Neural cell (in vitro differentiated cells): ENCODE results near the gene MARCHF9. TPM values are rescaled to one million over a fixed set of nuclear protein-coding genes. Genes with fewer than 3 reads are reported as not detected.

Source experiments
- H2AFZ ChIP-seq: fragments of 200-600, 300-800 bp; sonication (generic), shearing (Covaris generic); 2 replicates; pipeline ENCODE4 v1.6.0; 2014; ENCODE audit warnings: low read depth, mild to moderate bottlenecking, antibody characterized with exemption, low read length, moderate library complexity
- H3F3A ChIP-seq: fragments of 200-600 bp; shearing (Covaris generic); 2 replicates; pipeline ENCODE4 v1.6.1; 2016; ENCODE audit warnings: mild to moderate bottlenecking, moderate library complexity, mixed read lengths, antibody characterized with exemption, low read length; ENCODE audit not compliant: insufficient read depth, poor library complexity, severe bottlenecking
- H3K27ac ChIP-seq: fragments of 200-600, 300-800 bp; sonication (generic), shearing (Covaris generic); 2 replicates; pipeline ENCODE4 v1.5.1; 2014; ENCODE audit warnings: mild to moderate bottlenecking, low read length, moderate library complexity
- H3K27me3 ChIP-seq: fragments of 300-800, 200-600 bp; sonication (generic), shearing (Covaris generic); 2 replicates; pipeline ENCODE4 v1.6.0; 2014; ENCODE audit warnings: mild to moderate bottlenecking, low read depth, low read length, moderate library complexity; ENCODE audit not compliant: insufficient read depth
- H3K36me3 ChIP-seq: fragments of 300-800, 200-600 bp; sonication (generic), shearing (Covaris generic); 2 replicates; pipeline ENCODE4 v1.5.1; 2014; ENCODE audit warnings: mild to moderate bottlenecking, antibody characterized with exemption, low read length, moderate library complexity; ENCODE audit not compliant: insufficient read depth
- H3K4me2 ChIP-seq: fragments of 300-800, 200-600 bp; sonication (generic), shearing (Covaris generic); 2 replicates; pipeline ENCODE4 v1.6.0; 2014; ENCODE audit warnings: mild to moderate bottlenecking, low read length
- H3K4me3 ChIP-seq: fragments of 300-800, 200-600 bp; sonication (generic), shearing (Covaris generic); 2 replicates; pipeline ENCODE4 v1.5.1; 2014; ENCODE audit warnings: mild to moderate bottlenecking, low read length, moderate library complexity
- H3K79me2 ChIP-seq: fragments of 200-600 bp; shearing (Covaris generic); replicated peaks from 2 replicates; pipeline ENCODE4 v1.6.0; 2014; ENCODE audit warnings: mild to moderate bottlenecking, low read length, moderate library complexity; ENCODE audit not compliant: insufficient read depth
- H3K9ac ChIP-seq: fragments of 300-800, 200-600 bp; sonication (generic), shearing (Covaris generic); 2 replicates; pipeline ENCODE4 v1.6.1; 2016; ENCODE audit warnings: mild to moderate bottlenecking, low read length, mixed read lengths
- H3K9me2 ChIP-seq: fragments of 200-600 bp; shearing (Covaris generic); 2 replicates; pipeline ENCODE4 v1.6.1; 2016; ENCODE audit warnings: mild to moderate bottlenecking, low read length, mixed read lengths; ENCODE audit not compliant: insufficient read depth
- H3K9me3 ChIP-seq: fragments of 200-600, 300-800 bp; sonication (generic), shearing (Covaris generic); 2 replicates; pipeline ENCODE4 v1.6.1; 2016; ENCODE audit warnings: mild to moderate bottlenecking, mixed run types, low read length, moderate library complexity, mixed read lengths
- H4K20me1 ChIP-seq: fragments of 200-600 bp; shearing (Covaris generic); 2 replicates; pipeline ENCODE4 v1.6.1; 2016; ENCODE audit warnings: mild to moderate bottlenecking, mixed run types; ENCODE audit not compliant: insufficient read depth
- CTCF ChIP-seq: fragments of 450-650 bp; IDR thresholded peaks from 2 replicates; pipeline ENCODE4 v1.5.1; 2014; ENCODE audit warnings: antibody characterized with exemption, mild to moderate bottlenecking, moderate library complexity; ENCODE audit not compliant: poor library complexity, severe bottlenecking
- EP300 ChIP-seq: fragments of 450-650 bp; conservative IDR thresholded peaks from 2 replicates; pipeline ENCODE4 v1.6.1; 2014; ENCODE audit warnings: antibody characterized with exemption, mild to moderate bottlenecking, moderate library complexity; ENCODE audit not compliant: poor library complexity, severe bottlenecking
- EZH2 ChIP-seq: fragments of 200-600, 300-800 bp; shearing (Covaris generic), sonication (generic); IDR thresholded peaks from 2 replicates; pipeline ENCODE4 v1.6.1; 2014; ENCODE audit warnings: antibody characterized with exemption, low read length, borderline replicate concordance, mild to moderate bottlenecking; ENCODE audit not compliant: insufficient read depth, poor library complexity, severe bottlenecking
- MXI1 ChIP-seq: fragments of 450-650 bp; conservative IDR thresholded peaks from 2 replicates; pipeline ENCODE4 v1.6.1; 2014; ENCODE audit warnings: antibody characterized with exemption, mild to moderate bottlenecking; ENCODE audit not compliant: poor library complexity, severe bottlenecking
- POLR2AphosphoS5 ChIP-seq: IDR thresholded peaks from 2 replicates; pipeline ENCODE4 v1.6.1; 2012
- RAD21 ChIP-seq: fragments of 450-650 bp; conservative IDR thresholded peaks from 2 replicates; pipeline ENCODE4 v1.6.1; 2014; ENCODE audit warnings: antibody characterized with exemption, mild to moderate bottlenecking, moderate library complexity
- REST ChIP-seq: IDR thresholded peaks from 2 replicates; pipeline ENCODE4 v1.6.1; 2012; ENCODE audit warnings: borderline replicate concordance
- SMC3 ChIP-seq: fragments of 450-650 bp; conservative IDR thresholded peaks from 2 replicates; pipeline ENCODE4 v1.6.1; 2014; ENCODE audit warnings: antibody characterized with exemption, mild to moderate bottlenecking, moderate library complexity; ENCODE audit not compliant: poor library complexity
- TAF1 ChIP-seq: IDR thresholded peaks from 2 replicates; pipeline ENCODE4 v1.6.1; 2012; ENCODE audit warnings: low read depth
- polyA plus RNA-seq: library from polyadenylated mRNA; depleted of rRNA; stranded (reverse); fragments of >200 nt; gene quantifications from 2 replicates; pipeline ENCODE4 v1.2.3, GENCODE V29; 2014

Gene MARCHF9
- polyA plus RNA-seq, 1 donor from 2014 or later, result 34.5 TPM

- H3K9me3 ChIP-seq, result no peaks in the 10 kb centered on the region
- no peak overlapping the region for H3K9ac ChIP-seq
- no peaks in the 10 kb centered on the region for H3K9me2 ChIP-seq
- no peak overlapping the region for H3K4me2 ChIP-seq
- H3K36me3 ChIP-seq, result no peaks in the 10 kb centered on the region
- H3F3A ChIP-seq, result no peaks in the 10 kb centered on the region
- no peaks in the 10 kb centered on the region for H3K79me2 ChIP-seq
- no peak overlapping the region for H3K27ac ChIP-seq
- no peak overlapping the region for H2AFZ ChIP-seq
- no peak overlapping the region for H3K4me3 ChIP-seq
- no peaks in the 10 kb centered on the region for H3K27me3 ChIP-seq
- TF ChIP-seq EP300 (no peak), SMC3 (no peak), CTCF (no peak), MXI1 (no peak), EZH2 (no peak), RAD21 (no peak), POLR2AphosphoS5 (no peak), REST (no peak), TAF1 (no peak)
- no peaks in the 10 kb centered on the region for H4K20me1 ChIP-seq
Measured at GRCh38 chr12:57807285-57807684, 52.4 kb downstream of the MARCHF9 start.

DNA sequence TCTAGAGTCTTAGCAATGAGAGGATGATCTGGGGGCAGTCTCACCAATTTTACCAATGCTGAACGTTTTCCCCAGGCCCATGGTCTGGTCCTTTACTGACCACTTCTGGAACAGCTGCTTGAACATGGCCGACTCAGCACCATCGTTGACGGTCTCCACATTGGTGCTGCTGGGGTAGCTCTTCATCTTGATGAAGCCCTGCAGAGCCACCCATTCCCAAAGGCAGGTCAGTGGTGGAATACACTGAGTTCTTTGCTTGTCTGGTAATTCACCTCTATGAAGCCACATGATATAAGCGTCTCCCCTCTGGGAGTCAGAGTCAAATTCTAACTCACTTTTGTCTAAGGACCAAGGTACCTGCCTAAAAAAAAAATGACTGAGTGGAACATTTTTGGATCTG lies 53.4 kb downstream of the MARCHF9 start:
- no peaks in the 10 kb centered on the region for H3K27me3 ChIP-seq
- no peaks in the 10 kb centered on the region for H3K79me2 ChIP-seq
- H2AFZ ChIP-seq, result no peak overlapping the region
- no peaks in the 10 kb centered on the region for H3K9me2 ChIP-seq
- no peak overlapping the region for H3K9ac ChIP-seq
- no peak overlapping the region for H3K4me2 ChIP-seq
- TF ChIP-seq EP300 (no peak), TAF1 (no peak), RAD21 (no peak)
- no peaks in the 10 kb centered on the region for H3K9me3 ChIP-seq
- H3K36me3 ChIP-seq, result no peaks in the 10 kb centered on the region
- no peak overlapping the region for H3K4me3 ChIP-seq
- H4K20me1 ChIP-seq, result no peaks in the 10 kb centered on the region
- H3F3A ChIP-seq, result no peaks in the 10 kb centered on the region
- no peak overlapping the region for H3K27ac ChIP-seq

DNA sequence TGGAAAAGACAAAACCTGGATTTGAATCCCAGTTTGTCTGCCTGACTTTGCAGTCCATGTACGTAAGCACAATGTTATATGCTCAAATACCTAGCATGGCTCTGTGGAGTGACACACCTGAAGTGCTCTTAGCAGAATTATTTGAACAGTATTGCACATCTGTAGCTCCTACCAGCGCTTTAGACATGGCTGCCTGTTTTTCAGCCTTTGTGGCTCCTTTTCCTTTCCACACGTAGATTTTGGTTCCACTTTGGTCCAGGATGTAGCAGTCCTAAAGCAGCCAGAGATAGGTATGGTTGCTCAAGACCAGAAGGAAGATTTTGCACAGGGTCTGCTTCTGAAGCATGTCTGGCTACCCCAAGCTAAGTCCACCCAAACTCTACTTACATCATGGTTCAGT lies 54.5 kb downstream of the MARCHF9 start:
- no peaks in the 10 kb centered on the region for H3K36me3 ChIP-seq

More for the DNA sequence above, 54.5 kb downstream of the MARCHF9 start:
- no peak overlapping the region for H3K9ac ChIP-seq
- H3K79me2 ChIP-seq, result no peaks in the 10 kb centered on the region
- H3K27me3 ChIP-seq, result no peaks in the 10 kb centered on the region
- no peaks in the 10 kb centered on the region for H4K20me1 ChIP-seq
- H3K4me3 ChIP-seq, result no peak overlapping the region
- H3K9me2 ChIP-seq, result no peaks in the 10 kb centered on the region
- no peak overlapping the region for H3K27ac ChIP-seq
- H3K9me3 ChIP-seq, result no peaks in the 10 kb centered on the region
- TF ChIP-seq MXI1, result no peak
- no peak for TF ChIP-seq RAD21
- no peak for TF ChIP-seq REST
- TF ChIP-seq EP300, result no peak
- no peaks in the 10 kb centered on the region for H3F3A ChIP-seq
- no peak overlapping the region for H3K4me2 ChIP-seq
- no peak overlapping the region for H2AFZ ChIP-seq
